ENCODE results near the gene ALCAM.
"Not testable (repeated sequence)": the region's sequence is repeated elsewhere in the genome, so short reads cannot be mapped to it uniquely, and the experiment has no call there.

Gene ALCAM

GRCh38 chr3:105401691-105402149 lies 35.0 kb downstream of the ALCAM start:
- Histone ChIP-seq H3K27ac (ENCODE audit: low read depth, low read length) (no peak overlapping the region), H3K36me3 (ENCODE audit: control insufficient read depth, insufficient read depth, low read length) (no peaks in the 10 kb centered on the region), H3K4me1 (ENCODE audit: control insufficient read depth, insufficient read depth, low read length) (no peaks in the 10 kb centered on the region), H3K4me3 (ENCODE audit: low read length) (no peak overlapping the region), H3K9ac (ENCODE audit: low read length) (no peak overlapping the region), H3K27me3 (ENCODE audit: control insufficient read depth, insufficient read depth, low read length) (no peaks in the 10 kb centered on the region)

GRCh38 chr3:105402287-105402801 lies 35.6 kb downstream of the ALCAM start:
- Histone ChIP-seq H3K9ac (ENCODE audit: low read length) (no peak overlapping the region), H3K4me3 (ENCODE audit: low read length) (no peak overlapping the region), H3K36me3 (ENCODE audit: control insufficient read depth, insufficient read depth, low read length) (no peaks in the 10 kb centered on the region), H3K27me3 (ENCODE audit: control insufficient read depth, insufficient read depth, low read length) (no peaks in the 10 kb centered on the region), H3K4me1 (ENCODE audit: control insufficient read depth, insufficient read depth, low read length) (no peaks in the 10 kb centered on the region), H3K27ac (ENCODE audit: low read depth, low read length) (no peak overlapping the region)

GRCh38 chr3:105403034-105403433 lies 36.3 kb downstream of the ALCAM start:
- not testable (repeated sequence) for H3K9ac ChIP-seq (ENCODE audit: low read length); H3K4me1 ChIP-seq (ENCODE audit: control insufficient read depth, insufficient read depth, low read length); H3K27ac ChIP-seq (ENCODE audit: low read depth, low read length); H3K36me3 ChIP-seq (ENCODE audit: control insufficient read depth, insufficient read depth, low read length); H3K4me3 ChIP-seq (ENCODE audit: low read length); H3K27me3 ChIP-seq (ENCODE audit: control insufficient read depth, insufficient read depth, low read length)

- Histone ChIP-seq H3K9ac (ENCODE audit: low read length) (no peak overlapping the region), H3K36me3 (ENCODE audit: control insufficient read depth, insufficient read depth, low read length) (no peaks in the 10 kb centered on the region), H3K27ac (ENCODE audit: low read depth, low read length) (no peak overlapping the region), H3K4me3 (ENCODE audit: low read length) (no peak overlapping the region), H3K27me3 (ENCODE audit: control insufficient read depth, insufficient read depth, low read length) (no peaks in the 10 kb centered on the region), H3K4me1 (ENCODE audit: control insufficient read depth, insufficient read depth, low read length) (no peaks in the 10 kb centered on the region)
Observed at GRCh38 chr3:105406268-105406667, 39.6 kb downstream of the ALCAM start.

- no peak overlapping the region for H3K9ac ChIP-seq (ENCODE audit: low read length)
- H3K27ac ChIP-seq (ENCODE audit: low read depth, low read length): no peak overlapping the region
- no peak overlapping the region for H3K4me3 ChIP-seq (ENCODE audit: low read length)
- H3K36me3 ChIP-seq (ENCODE audit: control insufficient read depth, insufficient read depth, low read length): no peaks in the 10 kb centered on the region
- H3K27me3 ChIP-seq (ENCODE audit: control insufficient read depth, insufficient read depth, low read length): no peaks in the 10 kb centered on the region
- H3K4me1 ChIP-seq (ENCODE audit: control insufficient read depth, insufficient read depth, low read length): no peaks in the 10 kb centered on the region
Observed at GRCh38 chr3:105409364-105409763, 42.7 kb downstream of the ALCAM start.

- no peak overlapping the region for H3K27ac ChIP-seq (ENCODE audit: low read depth, low read length)
- H3K27me3 ChIP-seq (ENCODE audit: control insufficient read depth, insufficient read depth, low read length): no peaks in the 10 kb centered on the region
- no peak overlapping the region for H3K4me3 ChIP-seq (ENCODE audit: low read length)
- no peaks in the 10 kb centered on the region for H3K36me3 ChIP-seq (ENCODE audit: control insufficient read depth, insufficient read depth, low read length)
- H3K9ac ChIP-seq (ENCODE audit: low read length): no peak overlapping the region
- H3K4me1 ChIP-seq (ENCODE audit: control insufficient read depth, insufficient read depth, low read length): no peaks in the 10 kb centered on the region
Observed at GRCh38 chr3:105413343-105413887, 46.7 kb downstream of the ALCAM start.

GRCh38 chr3:105414841-105415240 lies 48.1 kb downstream of the ALCAM start:
- Histone ChIP-seq H3K4me1 (ENCODE audit: control insufficient read depth, insufficient read depth, low read length) (no peaks in the 10 kb centered on the region), H3K27ac (ENCODE audit: low read depth, low read length) (no peak overlapping the region), H3K9ac (ENCODE audit: low read length) (no peak overlapping the region), H3K27me3 (ENCODE audit: control insufficient read depth, insufficient read depth, low read length) (no peaks in the 10 kb centered on the region), H3K4me3 (ENCODE audit: low read length) (no peak overlapping the region), H3K36me3 (ENCODE audit: control insufficient read depth, insufficient read depth, low read length) (no peaks in the 10 kb centered on the region)

- no peaks in the 10 kb centered on the region for H3K27me3 ChIP-seq (ENCODE audit: control insufficient read depth, insufficient read depth, low read length)
- no peak overlapping the region for H3K9ac ChIP-seq (ENCODE audit: low read length)
- no peak overlapping the region for H3K27ac ChIP-seq (ENCODE audit: low read depth, low read length)
- no peak overlapping the region for H3K4me3 ChIP-seq (ENCODE audit: low read length)
- H3K4me1 ChIP-seq (ENCODE audit: control insufficient read depth, insufficient read depth, low read length): no peaks in the 10 kb centered on the region
- no peaks in the 10 kb centered on the region for H3K36me3 ChIP-seq (ENCODE audit: control insufficient read depth, insufficient read depth, low read length)
Observed at GRCh38 chr3:105415951-105416350, 49.2 kb downstream of the ALCAM start.

GRCh38 chr3:105417525-105418289 lies 51.0 kb downstream of the ALCAM start:
- Histone ChIP-seq H3K4me1 (ENCODE audit: control insufficient read depth, insufficient read depth, low read length) (no peaks in the 10 kb centered on the region), H3K4me3 (ENCODE audit: low read length) (no peak overlapping the region), H3K36me3 (ENCODE audit: control insufficient read depth, insufficient read depth, low read length) (no peaks in the 10 kb centered on the region), H3K27ac (ENCODE audit: low read depth, low read length) (no peak overlapping the region), H3K27me3 (ENCODE audit: control insufficient read depth, insufficient read depth, low read length) (no peaks in the 10 kb centered on the region), H3K9ac (ENCODE audit: low read length) (no peak overlapping the region)

GRCh38 chr3:105422645-105423044 lies 55.9 kb downstream of the ALCAM start:
- H3K36me3 ChIP-seq (ENCODE audit: control insufficient read depth, insufficient read depth, low read length): no peaks in the 10 kb centered on the region
- H3K9ac ChIP-seq (ENCODE audit: low read length): no peak overlapping the region
- no peaks in the 10 kb centered on the region for H3K27me3 ChIP-seq (ENCODE audit: control insufficient read depth, insufficient read depth, low read length)
- H3K27ac ChIP-seq (ENCODE audit: low read depth, low read length): no peak overlapping the region
- no peaks in the 10 kb centered on the region for H3K4me1 ChIP-seq (ENCODE audit: control insufficient read depth, insufficient read depth, low read length)
- no peak overlapping the region for H3K4me3 ChIP-seq (ENCODE audit: low read length)

- H3K4me3 ChIP-seq (ENCODE audit: low read length): no peak overlapping the region
- no peaks in the 10 kb centered on the region for H3K4me1 ChIP-seq (ENCODE audit: control insufficient read depth, insufficient read depth, low read length)
- H3K9ac ChIP-seq (ENCODE audit: low read length): no peak overlapping the region
- no peaks in the 10 kb centered on the region for H3K36me3 ChIP-seq (ENCODE audit: control insufficient read depth, insufficient read depth, low read length)
- no peak overlapping the region for H3K27ac ChIP-seq (ENCODE audit: low read depth, low read length)
- no peaks in the 10 kb centered on the region for H3K27me3 ChIP-seq (ENCODE audit: control insufficient read depth, insufficient read depth, low read length)
Observed at GRCh38 chr3:105423397-105423796, 56.7 kb downstream of the ALCAM start.

GRCh38 chr3:105424412-105425152 lies 57.9 kb downstream of the ALCAM start:
- Histone ChIP-seq H3K4me1 (ENCODE audit: control insufficient read depth, insufficient read depth, low read length) (no peaks in the 10 kb centered on the region), H3K27ac (ENCODE audit: low read depth, low read length) (no peak overlapping the region), H3K9ac (ENCODE audit: low read length) (no peak overlapping the region), H3K27me3 (ENCODE audit: control insufficient read depth, insufficient read depth, low read length) (no peaks in the 10 kb centered on the region), H3K4me3 (ENCODE audit: low read length) (no peak overlapping the region), H3K36me3 (ENCODE audit: control insufficient read depth, insufficient read depth, low read length) (no peaks in the 10 kb centered on the region)
